Renal cortical epithelial cell (primary cell): ENCODE measurements around the gene RAB26. TPM values are rescaled to one million over a fixed set of nuclear protein-coding genes. Genes with fewer than 3 reads are reported as not detected.
"Not testable (repeated sequence)": the region's sequence is repeated elsewhere in the genome, so short reads cannot be mapped to it uniquely, and the experiment has no call there.

Experiments used
- DNase-seq: peaks from one replicate; pipeline ENCODE4 v3.0.0-alpha.2; 2011; ENCODE audit warnings: low read depth
- total RNA-seq: library from RNA; depleted of rRNA; stranded (reverse); fragments of >200 nt; gene quantifications from 2 replicates; pipeline ENCODE4 v1.2.3, GENCODE V29; 2014

RAB26 gene
- total RNA-seq, 1 donor from 2014 or later: 0.70 TPM

- DNase-seq: no peak
Measured at GRCh38 chr16:2196162-2196980, 47.9 kb downstream of the RAB26 start, which contains the start of gene CASKIN1. Gene CASKIN1 (minus strand): TSS chr16:2196605. CDS start chr16:2196432, 173 bp downstream.

DNA sequence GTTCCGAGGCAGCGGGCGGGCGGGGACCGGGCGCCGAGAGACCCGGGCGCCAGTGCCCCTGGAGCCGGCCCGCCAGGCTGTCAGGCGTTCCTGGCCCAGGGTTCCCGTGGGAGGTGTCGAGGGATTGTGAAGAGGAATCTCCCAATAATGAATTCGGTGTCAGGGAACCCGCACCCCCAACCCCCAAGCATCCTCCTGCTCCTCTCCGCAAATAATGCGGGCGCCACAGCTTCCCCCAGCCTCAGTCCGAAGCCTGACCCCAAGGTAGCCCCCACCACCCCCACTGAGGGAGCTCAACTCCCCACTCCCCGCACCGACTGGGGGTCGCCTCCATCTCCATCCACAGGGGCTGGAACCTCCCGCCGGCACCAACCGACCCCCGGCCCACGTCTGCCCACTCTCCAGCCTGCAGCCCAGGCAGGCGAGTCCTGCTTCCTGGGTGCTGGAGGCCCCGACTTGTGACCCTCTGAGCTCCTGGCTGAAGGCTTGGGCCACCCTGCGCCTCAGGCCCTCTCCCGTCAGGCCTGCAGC is 48.6 kb downstream of the RAB26 start:
- no peak for DNase-seq

DNA sequence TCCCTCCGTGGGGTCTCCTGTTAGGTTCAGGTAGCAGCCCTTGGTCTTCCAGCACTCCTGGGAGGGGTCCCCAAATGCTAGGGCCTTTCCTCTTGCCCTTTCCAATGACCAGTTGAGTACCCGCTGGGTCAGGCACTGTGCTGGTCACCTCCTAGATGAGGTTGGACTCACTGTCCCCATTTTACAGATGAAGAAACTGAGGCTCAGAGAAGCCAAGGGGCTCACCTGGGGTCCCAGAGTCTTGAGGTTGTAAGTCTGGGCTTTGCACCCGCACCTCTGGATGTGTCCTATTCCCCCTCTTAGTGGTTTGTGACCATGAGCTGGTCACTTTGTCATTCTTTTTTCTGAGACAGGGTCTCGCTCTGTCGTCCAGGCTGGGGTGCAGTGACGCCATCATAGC is 49.3 kb downstream of the RAB26 start:
- DNase-seq: no peak

GRCh38 chr16:2198283-2198682 is 49.9 kb downstream of the RAB26 start:
- no peak for DNase-seq

DNA sequence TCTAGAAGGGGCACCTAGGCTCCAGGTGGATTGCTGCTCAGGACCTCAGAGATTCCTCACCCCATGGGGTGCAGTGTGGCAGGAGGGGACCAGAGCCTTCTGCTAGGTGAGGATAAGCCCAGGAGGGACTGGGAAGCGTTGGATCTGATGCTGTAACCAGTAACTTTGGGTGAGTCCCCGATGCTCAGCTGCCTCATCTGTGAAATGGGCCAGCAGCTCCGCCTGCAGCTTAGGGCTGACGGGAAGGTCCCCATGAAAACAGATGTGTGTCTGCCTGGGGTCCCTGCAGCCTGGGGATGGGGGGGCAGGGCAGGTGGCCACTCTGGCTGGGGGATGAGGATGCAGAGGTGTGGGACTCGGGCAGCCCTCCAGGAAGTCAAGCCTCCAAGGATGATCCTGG is 50.7 kb downstream of the RAB26 start:
- DNase-seq: no peak

DNA sequence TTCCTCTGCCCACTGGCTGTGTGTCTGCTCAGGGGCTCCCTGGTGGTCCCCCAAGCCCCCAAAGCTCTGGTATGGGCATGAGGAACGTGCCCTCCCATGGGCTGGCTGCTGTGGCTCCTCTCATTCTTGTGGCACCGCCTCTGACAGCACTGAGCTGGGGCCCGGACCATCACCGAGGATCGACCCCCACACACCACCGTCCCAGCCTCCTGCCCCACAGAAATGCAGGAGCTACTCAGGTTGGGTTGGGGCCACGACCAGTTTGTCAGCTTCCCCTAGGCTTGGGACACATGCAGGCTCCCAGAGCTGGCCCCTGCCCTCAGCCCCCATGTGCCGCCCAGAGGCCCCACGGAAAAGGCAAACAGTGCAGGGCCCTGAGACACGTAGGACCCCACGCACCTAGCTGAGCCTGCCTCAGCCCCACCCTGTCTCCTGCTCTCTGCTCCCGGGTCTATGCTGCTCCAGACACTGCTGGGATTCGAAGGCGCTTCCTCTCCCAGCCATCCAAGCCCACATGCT is 51.3 kb downstream of the RAB26 start:
- DNase-seq: no peak

GRCh38 chr16:2200313-2200712 is 51.9 kb downstream of the RAB26 start:
- no peak for DNase-seq

DNA sequence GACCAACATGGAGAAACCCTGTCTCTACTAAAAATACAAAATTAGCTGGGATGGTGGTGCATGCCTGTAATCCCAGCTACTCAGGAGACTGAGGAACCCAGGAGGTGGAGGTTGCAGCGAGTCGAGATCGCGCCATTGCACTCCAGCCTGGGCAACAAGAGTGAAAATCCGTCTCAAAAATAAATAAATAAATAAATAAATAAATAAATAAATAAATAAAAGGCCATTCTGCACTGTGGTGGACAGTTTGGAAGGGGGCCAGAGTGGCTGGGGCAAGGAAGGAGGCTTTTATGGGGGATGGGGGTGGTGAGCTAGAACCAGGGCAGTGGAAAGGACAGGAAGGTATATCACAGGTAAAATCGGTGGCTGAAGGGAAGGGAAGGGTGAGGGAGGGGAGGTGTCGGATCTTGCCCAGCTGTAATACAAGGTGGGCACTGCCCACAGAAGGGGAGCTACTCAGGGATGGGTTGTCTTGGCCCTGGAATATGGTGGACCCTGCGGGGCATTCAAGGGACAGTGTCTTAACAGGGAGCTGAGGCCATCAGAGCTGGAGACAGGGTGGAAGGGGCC is 54.8 kb downstream of the RAB26 start:
- not testable (repeated sequence) for DNase-seq

Other genes starting within 250 kb of the RAB26 start
- gene HS3ST6, start 230.2 kb upstream of the RAB26 start, total RNA-seq: not detected in 2 replicates
- 9.6 and 10.8 TPM in 2 replicates for gene MSRB1, start 205.4 kb upstream of the RAB26 start, total RNA-seq
- gene RPL3L, start 193.9 kb upstream of the RAB26 start, total RNA-seq: not detected in 2 replicates
- 119 and 138 TPM in 2 replicates for gene NDUFB10, start 189.1 kb upstream of the RAB26 start, total RNA-seq
- 865 and 1,076 TPM in 2 replicates for gene RPS2, start 183.8 kb upstream of the RAB26 start, total RNA-seq
- gene RNF151, start 181.8 kb upstream of the RAB26 start, total RNA-seq: not detected in 2 replicates
- gene TBL3, start 176.6 kb upstream of the RAB26 start, total RNA-seq: 46.2 and 46.3 TPM in 2 replicates
- 0.87 TPM in 1 of 2 replicates, not detected in the other for gene NOXO1, start 167.2 kb upstream of the RAB26 start, total RNA-seq
- gene GFER, start 164.4 kb upstream of the RAB26 start, total RNA-seq: 8.7 and 10.1 TPM in 2 replicates
- 2.0 and 8.0 TPM in 2 replicates for gene SYNGR3, start 158.7 kb upstream of the RAB26 start, total RNA-seq
- gene ZNF598, start 138.8 kb upstream of the RAB26 start, total RNA-seq: 10.1 and 22.4 TPM in 2 replicates
- gene NPW, start 128.8 kb upstream of the RAB26 start, total RNA-seq: 0.10 TPM in 1 of 2 replicates, not detected in the other
- 3.5 and 6.3 TPM in 2 replicates for gene NHERF2, start 121.7 kb upstream of the RAB26 start, total RNA-seq
- 11.4 and 24.5 TPM in 2 replicates for gene NTHL1, start 100.8 kb upstream of the RAB26 start, total RNA-seq
- 24.5 and 63.6 TPM in 2 replicates for gene TSC2, start 100.6 kb upstream of the RAB26 start, total RNA-seq
- gene PKD1, start 12.7 kb upstream of the RAB26 start, total RNA-seq: 17.4 and 98.0 TPM in 2 replicates
- 41.8 and 66.1 TPM in 2 replicates for gene TRAF7, start 7.2 kb downstream of the RAB26 start, total RNA-seq
- under 0.01 and 0.15 TPM in 2 replicates for gene CASKIN1, start 48.0 kb downstream of the RAB26 start, total RNA-seq
- gene MLST8, start 56.8 kb downstream of the RAB26 start, total RNA-seq: 16.7 and 22.2 TPM in 2 replicates
- gene BRICD5, start 62.2 kb downstream of the RAB26 start, total RNA-seq: 0.17 and 1.7 TPM in 2 replicates
- gene PGP, start 66.2 kb downstream of the RAB26 start, total RNA-seq: 9.7 and 29.9 TPM in 2 replicates
- gene E4F1, start 75.0 kb downstream of the RAB26 start, total RNA-seq: 29.7 and 32.7 TPM in 2 replicates
- gene DNASE1L2, start 87.8 kb downstream of the RAB26 start, total RNA-seq: 0.17 and 1.1 TPM in 2 replicates
- gene ECI1, start 103.0 kb downstream of the RAB26 start, total RNA-seq: 36.0 and 43.1 TPM in 2 replicates
- 76.4 and 94.4 TPM in 2 replicates for gene RNPS1, start 119.5 kb downstream of the RAB26 start, total RNA-seq
- gene ABCA3, start 192.1 kb downstream of the RAB26 start, total RNA-seq: 13.2 and 16.5 TPM in 2 replicates